Fibroblast of skin of scalp (primary cell): ENCODE data around the gene LYRM1.
A peak's percentile ranks its signal among the peaks of the same experiment; 100 is the strongest.

Experiments
- DNase-seq: peaks from one replicate; pipeline ENCODE4 v3.0.0-alpha.2; 2013

The LYRM1 gene

DNA sequence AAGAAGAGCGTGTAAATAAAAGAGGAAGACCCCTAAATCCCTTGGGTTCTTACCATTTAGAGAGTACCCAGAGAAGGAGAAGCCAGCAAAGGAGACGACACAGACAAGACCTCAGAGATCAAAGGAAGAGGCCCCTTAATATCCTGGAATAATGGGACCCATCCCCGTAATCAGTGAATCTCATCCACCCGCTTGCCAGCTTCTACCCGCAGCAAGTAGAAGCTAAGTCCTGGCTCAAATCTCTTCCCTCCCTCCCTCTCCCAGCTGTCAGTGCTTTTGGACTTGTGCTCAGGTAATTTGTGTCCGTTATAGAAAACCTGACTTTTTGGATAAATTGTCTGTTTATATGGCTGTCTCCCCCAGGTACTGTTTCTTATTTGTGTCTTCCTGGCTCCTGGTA lies 1.9 kb downstream of the LYRM1 start:
- no peak for DNase-seq

DNA sequence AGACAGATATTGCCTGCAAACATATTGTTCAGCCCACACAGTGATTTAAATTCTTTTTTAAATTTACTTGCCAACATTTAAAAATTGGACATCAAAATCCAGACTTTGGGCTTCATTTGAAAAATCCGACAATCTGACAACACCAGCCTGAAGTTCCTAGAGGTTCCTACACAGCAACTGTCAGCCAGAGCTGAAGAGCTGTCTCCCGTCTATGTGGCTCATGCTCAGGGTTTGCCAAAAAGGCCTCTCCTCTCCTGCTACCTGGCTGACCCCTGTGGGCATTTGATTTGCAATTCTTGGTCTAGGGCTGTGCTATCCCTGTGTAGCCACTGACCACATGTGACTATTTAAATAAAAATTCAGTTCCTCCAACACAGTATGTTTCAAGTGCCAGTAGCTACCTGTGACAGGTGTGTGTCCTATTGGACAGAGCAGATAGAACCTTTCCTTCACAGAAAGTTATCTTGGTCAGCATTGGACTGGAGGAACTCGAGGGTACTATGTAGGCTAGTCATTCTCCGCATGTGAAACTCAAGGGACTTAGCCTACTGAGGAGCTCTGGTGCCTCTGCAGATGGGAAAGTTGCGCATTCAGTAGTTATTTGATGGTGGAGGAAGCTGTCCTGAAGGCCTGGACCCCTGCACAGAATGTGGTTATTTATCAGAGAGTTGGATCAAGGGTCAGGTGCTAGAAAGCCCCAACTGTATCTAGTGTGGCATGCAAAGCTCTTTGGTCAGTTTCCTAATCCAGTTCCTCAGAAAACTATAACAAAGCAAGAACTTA lies 2.7 kb downstream of the LYRM1 start:
- no peak for DNase-seq

DNA sequence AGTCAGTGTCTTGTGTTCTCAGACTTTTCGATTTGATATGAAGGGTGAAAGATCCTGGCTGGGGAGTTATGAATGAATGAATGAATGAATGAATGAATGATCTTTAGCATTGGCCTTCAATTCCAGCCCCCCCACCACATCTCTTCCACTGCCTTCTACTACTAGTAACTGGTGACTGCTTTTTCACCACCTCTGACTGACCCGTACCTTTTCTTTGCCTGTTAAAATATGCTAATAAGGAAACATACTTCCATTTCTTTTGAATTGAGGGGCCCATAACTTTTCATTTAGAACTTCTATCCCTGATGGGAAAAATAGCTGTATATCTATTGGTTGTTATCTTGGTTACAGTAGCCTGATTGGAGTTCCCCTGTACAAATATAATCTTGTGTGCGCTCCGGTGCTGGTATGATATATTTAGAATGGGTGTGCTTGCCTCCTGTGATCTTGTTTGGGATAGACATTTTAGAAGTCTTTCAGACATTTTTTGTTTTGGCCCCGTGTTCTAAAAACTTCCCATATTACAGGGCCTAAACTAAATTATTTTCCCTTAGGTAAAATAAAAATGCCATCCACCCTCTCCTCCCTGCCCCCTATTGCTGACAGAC lies 3.4 kb downstream of the LYRM1 start:
- DNase-seq: no peak

DNA sequence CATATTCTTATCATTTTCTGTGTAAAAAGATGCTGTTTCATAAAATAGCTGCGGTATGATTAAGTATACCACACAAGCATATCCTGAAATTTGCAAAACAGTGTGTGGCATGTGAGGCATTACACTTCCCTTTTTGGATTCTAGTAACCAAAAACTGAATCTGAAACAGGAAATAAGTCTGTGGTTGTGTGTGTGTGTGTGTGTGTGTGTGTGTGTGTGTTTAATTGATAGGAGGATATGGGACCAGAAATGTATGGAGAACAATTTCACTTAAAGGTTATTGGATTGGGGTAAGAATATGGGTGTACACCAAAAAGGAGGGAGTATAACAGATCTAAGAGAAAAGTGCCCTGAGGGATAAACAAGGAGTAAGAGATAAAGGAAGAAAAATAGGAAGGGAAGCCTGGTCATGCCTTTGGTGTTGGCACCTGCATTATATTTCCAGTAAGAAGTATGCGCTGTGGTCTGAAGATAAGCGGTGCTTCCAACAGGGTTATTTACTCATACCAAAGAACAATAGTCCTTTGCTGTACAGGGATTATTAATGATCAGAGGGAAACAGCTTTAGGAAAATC lies 4.0 kb downstream of the LYRM1 start:
- DNase-seq: peak; percentile 88

DNA sequence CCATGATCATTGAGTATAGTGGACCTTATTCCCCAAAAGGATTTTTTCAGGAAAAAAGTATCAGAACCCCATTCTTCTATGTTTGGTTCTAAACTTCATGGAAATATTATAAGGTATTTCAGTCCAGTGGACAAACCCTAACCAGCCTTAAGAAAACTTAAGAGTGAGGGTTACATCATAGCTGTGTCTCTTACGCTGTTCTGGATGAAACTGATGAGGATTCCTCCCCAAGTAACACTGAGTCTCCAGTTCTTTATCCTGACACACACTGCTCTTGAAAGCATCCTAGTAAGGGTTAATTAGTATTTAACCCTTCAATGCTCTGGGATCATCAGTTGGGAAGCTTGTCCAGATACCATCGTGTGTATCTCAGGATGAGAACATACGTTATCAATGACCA lies 5.0 kb downstream of the LYRM1 start:
- no peak for DNase-seq

DNA sequence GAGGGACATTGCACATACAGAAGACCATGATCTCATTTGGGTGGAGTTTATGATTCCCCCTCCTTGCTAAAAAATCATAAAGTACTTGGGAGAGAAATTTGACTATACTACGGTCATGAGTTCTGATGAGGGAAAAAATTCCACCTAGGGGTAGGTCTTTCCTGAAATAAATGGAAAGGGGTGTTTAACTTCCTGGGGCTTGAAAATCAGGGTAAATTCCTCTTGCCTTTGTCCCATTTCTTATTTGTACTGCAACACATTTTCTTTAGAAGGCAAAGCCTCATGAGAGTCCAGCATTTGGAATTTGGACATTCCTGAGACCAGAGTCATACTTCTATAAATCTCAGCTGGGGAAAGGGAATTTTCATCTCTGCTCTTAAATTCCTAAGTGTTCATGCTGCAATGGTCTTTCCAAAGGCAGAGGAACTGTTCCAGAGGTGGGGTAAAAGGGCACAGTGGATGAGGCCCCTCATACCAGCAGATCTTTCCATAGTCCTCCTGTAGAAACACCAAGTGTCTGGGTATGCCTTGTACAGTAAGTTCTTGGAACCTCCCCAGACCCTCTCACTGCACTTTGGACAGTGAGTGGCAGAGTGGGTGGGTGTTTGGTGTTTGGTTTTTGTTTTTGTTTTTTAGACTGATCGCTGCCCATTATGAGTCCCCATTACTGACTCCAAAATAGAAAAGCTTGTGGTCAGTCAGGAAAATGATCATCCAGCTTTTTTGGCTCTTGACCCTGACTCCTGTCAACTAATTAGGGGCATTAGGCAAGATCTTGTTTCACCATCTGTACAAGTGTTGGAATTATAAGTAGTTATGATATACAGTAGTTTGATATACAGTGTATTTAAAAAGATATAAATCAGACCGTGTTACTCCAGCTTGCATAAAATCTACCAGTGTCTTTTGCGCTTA lies 6.0 kb downstream of the LYRM1 start:
- DNase-seq: peak; percentile 93

DNA sequence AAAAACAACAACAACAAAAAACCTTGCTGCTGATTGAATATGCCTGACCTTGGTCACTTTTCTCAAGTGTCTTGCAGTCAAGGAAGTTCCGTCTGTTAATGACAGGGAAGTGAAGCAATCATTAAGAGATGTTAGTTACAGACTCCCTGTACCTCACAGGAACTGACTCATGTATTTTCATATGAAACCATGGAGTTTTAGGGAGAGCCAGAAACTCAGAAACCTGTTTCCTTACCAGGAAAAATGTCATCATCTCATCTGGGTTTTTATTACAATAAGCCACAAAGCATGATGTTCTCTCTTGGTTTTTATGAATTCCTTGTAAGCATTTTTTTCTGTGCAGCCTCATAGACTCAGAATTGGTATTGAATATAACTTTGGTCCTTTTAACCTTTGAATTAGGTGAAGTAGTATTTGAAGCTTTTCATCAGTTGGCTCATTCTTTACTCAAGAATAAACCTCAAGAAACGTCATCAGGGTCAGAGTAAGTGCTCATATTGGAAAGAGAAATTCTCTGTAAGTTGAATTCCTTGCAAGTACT lies 10.3 kb downstream of the LYRM1 start:
- peak; percentile 88 for DNase-seq

DNA sequence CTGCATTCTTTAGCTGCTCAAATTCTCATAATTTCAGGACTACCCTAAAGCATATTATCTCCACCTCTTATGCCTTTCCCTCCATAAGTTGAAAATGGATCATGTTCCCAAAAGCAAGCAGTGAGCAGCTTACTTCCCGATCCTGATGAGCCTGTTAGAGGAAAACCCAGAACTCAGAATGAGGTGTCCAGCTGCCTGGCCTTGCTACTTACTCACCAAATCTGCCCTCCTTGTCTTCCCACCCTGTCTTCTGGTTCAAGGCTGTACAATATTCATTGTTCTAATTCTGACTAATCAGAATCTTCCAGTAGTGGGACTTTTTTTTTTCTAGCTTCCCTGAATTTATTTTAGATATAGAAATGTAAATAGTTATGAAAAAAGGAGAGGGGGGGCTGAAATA lies 10.8 kb downstream of the LYRM1 start:
- DNase-seq: peak; percentile 9

DNA sequence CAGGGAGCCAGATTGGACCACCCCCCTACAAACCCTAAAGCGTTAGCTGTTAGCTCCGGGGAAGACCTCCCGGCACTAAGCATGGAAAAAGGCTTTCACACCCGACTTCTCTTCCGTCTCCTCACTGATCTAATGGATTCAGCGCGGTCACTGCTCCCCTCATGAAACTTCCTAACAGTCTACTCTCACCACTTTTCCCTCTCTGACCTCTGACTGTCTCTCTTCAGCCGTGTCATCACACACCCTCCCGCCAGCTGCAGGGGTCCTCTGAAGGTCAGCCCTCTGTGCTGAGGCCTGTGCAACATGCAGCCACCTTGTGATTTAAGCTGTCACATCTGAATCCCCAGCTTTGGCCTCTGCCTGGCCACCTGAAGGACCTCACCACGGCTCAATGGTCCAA lies 15.7 kb downstream of the LYRM1 start:
- DNase-seq: no peak

DNA sequence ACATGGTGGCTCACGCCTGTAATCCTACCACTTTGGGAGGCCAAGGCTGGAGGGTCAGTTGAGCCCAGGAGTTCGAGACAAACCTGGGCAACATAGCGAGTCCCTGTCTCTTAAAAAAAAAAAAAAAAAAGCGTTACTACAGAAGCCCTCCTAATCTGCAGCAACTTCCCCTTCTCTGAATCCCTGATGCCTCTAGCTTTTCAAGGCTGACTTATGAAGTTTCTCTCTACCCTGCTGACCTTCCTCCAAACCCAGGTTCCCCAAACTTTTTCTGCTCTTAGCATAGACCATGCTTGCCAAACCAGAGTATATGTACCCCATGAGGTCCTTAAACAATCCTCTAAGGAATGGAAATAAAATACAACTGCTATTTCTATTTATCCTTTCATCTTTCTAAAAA lies 16.4 kb downstream of the LYRM1 start:
- no peak for DNase-seq

DNA sequence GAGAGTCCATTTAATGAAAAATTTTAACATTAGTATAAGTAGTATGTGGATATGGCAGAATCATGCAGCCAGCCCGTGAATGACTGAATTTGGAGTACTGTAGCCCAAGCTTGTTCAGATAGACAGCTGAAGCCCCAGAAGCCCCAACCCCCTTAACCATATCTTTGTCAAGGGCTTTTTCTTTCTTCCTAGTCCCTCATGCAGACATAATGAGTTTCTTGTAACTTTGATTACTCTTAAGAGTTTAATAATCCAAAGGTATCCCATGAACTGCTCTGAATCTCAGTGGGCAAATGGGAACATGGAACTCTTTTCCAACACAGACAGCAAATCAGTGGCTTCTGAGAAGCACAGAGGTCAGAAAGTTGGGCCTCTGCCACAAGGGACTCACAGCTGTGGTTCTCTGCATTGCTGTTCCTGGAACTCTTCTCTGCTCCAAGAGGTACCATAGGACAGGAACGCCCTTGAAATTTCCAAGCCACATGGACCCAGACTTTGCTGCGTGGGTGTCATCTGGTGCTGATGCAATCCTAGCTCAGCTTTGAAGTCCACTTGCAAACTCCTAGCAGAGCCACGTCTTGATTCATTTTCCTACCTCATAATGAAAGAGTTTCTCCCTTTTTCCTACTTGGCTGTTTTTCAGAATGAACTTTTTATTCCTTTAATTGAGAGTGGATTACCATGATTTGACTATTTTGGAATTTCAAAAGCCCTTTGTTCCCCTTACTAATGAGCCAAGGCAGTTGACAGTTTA lies 18.1 kb downstream of the LYRM1 start:
- peak; percentile 25 for DNase-seq

DNA sequence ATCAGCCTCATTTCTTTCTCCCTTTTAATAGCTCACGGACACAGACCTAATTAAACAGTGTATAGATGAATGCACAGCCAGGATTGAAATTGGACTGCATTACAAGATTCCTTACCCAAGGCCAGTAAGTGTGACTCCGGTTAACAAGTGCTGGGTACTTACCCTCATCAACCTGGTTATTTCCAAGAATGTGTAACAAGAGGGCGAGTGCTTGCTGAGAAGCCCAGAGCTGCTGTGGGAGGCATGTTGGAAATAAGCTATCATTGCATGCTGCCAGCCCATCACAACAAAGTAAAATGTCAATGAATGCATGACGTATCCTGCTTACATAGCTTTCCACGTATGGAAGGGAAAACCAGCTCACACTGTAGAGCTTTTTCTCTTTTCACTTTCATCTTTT lies 19.5 kb downstream of the LYRM1 start:
- DNase-seq: no peak

DNA sequence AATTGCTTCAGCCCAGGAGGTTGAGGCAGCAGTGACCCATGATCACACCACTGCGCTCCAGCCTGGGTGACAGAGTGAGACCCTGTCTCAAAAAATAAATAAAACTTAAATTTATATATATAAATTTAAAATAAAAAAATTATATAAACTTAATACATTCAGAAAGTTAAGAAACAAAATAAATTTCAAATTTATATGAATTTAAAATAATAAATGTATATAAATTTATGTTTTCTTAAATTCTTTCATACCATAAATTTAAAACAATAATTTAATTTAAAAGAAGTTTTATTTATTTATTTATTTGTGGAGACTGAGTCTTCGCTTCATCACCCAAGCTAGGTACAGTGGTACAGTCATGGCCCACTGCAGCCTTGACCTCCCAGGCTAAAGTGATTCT lies 20.2 kb downstream of the LYRM1 start:
- DNase-seq: no peak

DNA sequence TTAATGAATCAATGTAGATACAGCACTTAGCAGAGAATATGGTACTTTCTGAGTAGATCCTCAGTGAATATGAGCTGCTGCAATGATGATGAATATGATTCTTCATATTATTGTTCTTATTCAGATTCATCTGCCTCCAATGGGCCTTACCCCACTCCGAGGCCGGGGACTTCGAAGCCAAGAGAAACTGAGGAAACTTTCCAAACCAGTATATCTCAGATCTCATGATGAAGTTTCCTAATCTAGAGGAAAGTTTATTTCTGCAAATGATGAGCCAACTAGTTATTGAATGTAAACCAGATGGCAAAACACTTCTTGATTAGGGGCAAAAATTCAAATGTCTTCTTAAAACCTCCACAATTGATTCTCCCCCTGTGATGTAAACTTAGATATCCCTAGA lies 23.3 kb downstream of the LYRM1 start:
- no peak for DNase-seq

DNA sequence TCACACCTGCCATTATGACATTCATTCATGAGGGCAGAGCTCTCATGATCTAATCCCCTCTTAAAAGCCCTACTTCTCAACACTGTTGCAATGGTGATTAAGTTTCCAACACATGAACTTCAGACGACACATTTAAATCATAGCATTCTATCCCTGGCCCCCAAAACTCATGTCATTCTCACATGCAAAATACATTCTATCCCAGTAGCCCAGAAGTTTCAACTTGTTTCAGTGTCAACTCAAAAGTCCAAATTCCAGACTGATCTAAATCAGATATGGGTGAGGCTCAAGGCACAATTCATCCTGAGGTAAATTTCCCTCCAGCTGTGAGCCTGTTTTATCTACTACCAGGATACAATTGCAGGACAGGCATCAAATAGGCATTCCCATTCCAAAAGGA lies 25.2 kb downstream of the LYRM1 start:
- DNase-seq: no peak

DNA sequence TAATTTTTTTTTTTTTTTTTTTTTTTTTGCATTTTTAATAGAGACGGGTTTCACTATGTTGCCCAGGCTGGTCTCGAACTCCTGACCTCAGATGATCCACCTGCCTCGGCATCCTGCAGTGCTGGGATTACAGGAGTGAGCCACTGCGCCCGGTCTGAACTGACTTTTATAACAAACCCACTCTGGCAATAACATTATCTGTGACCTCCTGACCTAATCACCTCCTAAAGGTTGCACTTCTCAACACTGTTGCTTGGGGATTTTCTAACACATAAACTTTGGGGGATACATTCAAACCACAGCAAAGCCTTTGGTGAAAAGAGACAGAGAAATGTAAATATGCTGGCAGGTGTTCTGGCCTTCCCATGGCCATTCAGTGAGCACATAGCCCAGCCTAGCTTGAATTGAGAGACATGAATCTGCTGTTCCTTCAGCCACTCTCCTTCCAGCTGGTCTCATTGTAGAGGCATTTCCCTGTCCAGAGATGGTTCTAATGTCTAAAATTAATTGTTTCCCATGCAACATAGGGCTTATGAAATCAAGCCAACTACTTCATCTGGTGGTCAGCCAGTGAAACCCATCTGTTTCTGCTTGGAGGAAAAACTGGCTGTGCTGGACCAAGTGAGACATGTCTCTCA lies 28.3 kb downstream of the LYRM1 start:
- DNase-seq: no peak

DNA sequence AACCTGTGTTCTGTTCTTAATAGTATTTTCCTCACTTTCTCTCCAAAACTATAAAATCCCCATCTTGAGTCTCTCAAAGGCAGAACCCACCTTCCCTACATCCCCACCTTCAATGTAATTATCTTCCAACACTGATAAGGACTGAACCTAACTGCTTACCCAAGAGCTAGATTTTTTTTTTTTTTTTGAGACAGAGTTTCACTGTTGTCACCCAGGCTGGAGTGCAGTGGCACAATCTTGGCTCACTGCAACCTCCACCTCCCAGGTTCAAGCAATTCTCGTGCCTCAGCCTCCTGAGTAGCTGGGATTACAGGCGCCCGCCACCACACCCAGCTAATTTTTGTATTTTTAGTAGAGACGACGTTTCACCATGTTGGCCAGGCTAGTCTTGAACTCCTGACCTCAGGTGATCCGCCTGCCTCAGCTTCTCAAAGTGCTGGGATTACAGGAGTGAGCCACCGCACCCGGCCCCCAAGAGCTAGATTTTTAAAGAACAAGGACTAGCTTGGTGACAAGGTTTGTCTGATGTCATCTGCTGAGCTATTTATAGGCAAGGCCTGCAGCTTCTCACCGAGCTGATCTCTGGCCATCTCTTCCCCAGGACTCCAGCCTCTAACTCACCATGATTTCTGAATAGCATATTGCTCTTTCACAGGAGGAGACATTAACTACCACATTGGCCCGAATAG lies 29.2 kb downstream of the LYRM1 start:
- peak; percentile 13 for DNase-seq

DNA sequence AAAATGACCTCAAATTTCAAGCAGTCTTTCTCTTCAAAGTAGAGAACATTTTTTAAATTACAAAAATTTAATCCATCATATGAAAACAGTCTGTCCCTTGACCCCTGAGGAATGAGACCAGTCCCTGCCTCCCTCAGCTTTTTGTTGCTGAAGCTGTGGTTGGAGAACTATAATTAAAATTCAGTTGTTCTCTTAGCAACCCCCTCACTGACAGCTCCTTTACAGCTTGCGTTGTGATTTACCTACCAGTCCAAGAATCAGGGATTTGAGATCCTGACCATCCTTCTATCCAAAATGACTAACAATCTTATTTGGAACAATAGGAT lies 29.8 kb downstream of the LYRM1 start:
- no peak for DNase-seq

DNA sequence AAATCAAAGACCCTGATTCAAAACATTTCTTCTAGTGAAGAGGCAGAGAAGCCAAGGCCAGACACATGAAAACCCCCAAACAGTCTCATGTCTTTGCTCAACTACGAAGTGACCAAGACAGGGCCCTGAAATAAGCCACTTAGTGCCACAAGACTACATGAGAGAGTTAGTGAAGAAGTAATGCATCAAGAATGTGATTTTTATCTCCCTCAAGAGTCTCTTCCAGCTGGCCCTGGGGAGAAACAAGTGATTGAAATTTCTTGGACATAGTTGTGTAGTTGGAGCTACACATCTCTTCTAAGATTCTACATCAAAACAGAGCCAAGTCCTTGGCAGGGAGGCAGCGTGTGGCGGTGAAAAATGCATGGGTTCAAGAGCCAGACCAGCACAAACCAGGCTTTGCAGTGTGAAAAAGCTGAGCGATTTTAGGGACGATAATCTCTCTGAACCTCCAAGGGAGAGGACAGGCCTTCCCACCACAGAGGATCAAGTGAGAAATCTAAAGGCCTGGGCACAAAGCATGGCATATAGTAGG lies 30.6 kb downstream of the LYRM1 start:
- no peak for DNase-seq

DNA sequence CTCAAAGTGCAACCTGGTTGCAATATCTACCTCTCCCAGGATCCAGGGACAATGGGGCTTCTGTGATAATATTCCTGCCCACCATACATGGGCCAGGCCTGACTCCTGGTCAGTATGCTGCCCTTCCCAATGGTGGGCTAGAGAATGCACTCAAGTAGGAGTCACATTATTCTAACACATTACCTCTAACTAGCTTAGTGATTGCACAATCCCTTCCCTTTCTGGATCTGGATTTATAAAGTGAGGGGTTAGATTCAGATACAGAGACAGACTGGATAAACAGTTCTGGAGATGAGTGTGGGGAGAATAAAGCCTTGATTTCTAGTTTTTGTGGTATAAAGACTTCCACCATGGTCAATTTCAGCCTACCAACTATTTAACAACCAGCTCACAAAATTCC lies 33.0 kb downstream of the LYRM1 start:
- no peak for DNase-seq

DNA sequence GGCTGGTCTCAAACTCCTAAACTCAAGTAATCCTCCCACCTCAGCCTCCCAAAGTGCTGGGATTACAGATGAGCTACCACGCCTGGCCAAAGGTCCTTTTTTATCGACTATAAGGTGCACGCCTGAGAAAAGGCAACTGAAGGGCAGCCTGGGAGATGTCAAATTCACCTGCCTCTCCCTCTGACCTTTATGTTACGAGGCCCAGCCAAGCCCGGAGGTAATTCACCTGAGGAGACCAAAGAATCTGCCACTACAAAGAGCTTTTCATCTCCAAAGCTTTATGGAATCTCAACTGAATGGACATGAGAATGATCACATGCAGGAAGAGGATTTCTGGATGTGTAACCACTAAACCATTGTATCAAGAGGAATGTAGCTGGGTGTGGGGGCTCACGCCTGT lies 37.2 kb downstream of the LYRM1 start:
- no peak for DNase-seq
